Keratinocyte (primary cell): ENCODE results near the gene OR52N1. TPM values are rescaled to one million over a fixed set of nuclear protein-coding genes. Genes with fewer than 3 reads are reported as not detected.

Source experiments
- DNase-seq: peaks from one replicate; pipeline ENCODE4 v3.0.0-alpha.2; 2011; ENCODE audit warnings: low read depth, missing footprints, low spot score
- FAIRE-seq: peaks from 2 replicates; lab custom pipeline; 2011; peaks lifted over from hg19 to GRCh38; lab: Jason Lieb, UNC
- H2AFZ ChIP-seq: 2 replicates; pipeline ENCODE4 v1.6.0; 2012; ENCODE audit warnings: low read length, control low read depth, inconsistent platforms; ENCODE audit not compliant: control insufficient read depth
- H3K27ac ChIP-seq: 2 replicates; pipeline ENCODE4 v1.5.1; 2011; ENCODE audit warnings: low read length; ENCODE audit not compliant: control insufficient read depth, insufficient read depth
- H3K27me3 ChIP-seq: 3 replicates; pipeline ENCODE4 v1.6.0; 2011; ENCODE audit warnings: low read length; ENCODE audit not compliant: control insufficient read depth, insufficient read depth; ENCODE audit errors: extremely low read depth
- H3K36me3 ChIP-seq, 2 experiments: 2 replicates in 1 of 2; 3 replicates in 1 of 2; pipeline ENCODE4 v1.5.1; 2011; ENCODE audit warnings: low read length in 2 of 2, mild to moderate bottlenecking in 1 of 2; ENCODE audit not compliant: control insufficient read depth in 2 of 2, insufficient read depth in 2 of 2; ENCODE audit errors: extremely low read depth in 1 of 2
- H3K4me1 ChIP-seq: 3 replicates; pipeline ENCODE4 v1.5.1; 2011; ENCODE audit warnings: low read length; ENCODE audit not compliant: control insufficient read depth, insufficient read depth; ENCODE audit errors: extremely low read depth
- H3K4me2 ChIP-seq: 3 replicates; pipeline ENCODE4 v1.6.0; 2011; ENCODE audit warnings: low read depth, low read length; ENCODE audit not compliant: control insufficient read depth, insufficient read depth; ENCODE audit errors: extremely low read depth
- H3K4me3 ChIP-seq, 3 experiments: fragments of 200-600 bp in 1 of 3; sonication (generic) in 1 of 3; 2 replicates in 2 of 3; 3 replicates in 1 of 3; pipeline ENCODE4 v1.5.1; 2011 to 2016; ENCODE audit warnings: low read length in 3 of 3, mild to moderate bottlenecking in 3 of 3, control low read depth in 2 of 3, inconsistent platforms in 1 of 3, low read depth in 1 of 3, mixed read lengths in 1 of 3, mixed run types in 1 of 3, moderate library complexity in 1 of 3; ENCODE audit not compliant: control insufficient read depth in 2 of 3, insufficient read depth in 2 of 3; ENCODE audit errors: extremely low read depth in 1 of 3
- H3K79me2 ChIP-seq: 2 replicates; pipeline ENCODE4 v1.6.0; 2012; ENCODE audit warnings: low read length; ENCODE audit not compliant: control insufficient read depth, insufficient read depth
- H3K9ac ChIP-seq: 3 replicates; pipeline ENCODE4 v1.6.0; 2011; ENCODE audit warnings: low read length; ENCODE audit not compliant: control insufficient read depth, insufficient read depth; ENCODE audit errors: extremely low read depth
- H3K9me1 ChIP-seq: 3 replicates; pipeline ENCODE4 v1.6.0; 2011; ENCODE audit warnings: low read length; ENCODE audit not compliant: control insufficient read depth, insufficient read depth; ENCODE audit errors: extremely low read depth
- H3K9me3 ChIP-seq: 2 replicates; pipeline ENCODE4 v1.5.1; 2012; ENCODE audit warnings: low read depth, low read length; ENCODE audit not compliant: control insufficient read depth
- H4K20me1 ChIP-seq: 3 replicates; pipeline ENCODE4 v1.6.0; 2011; ENCODE audit warnings: low read length; ENCODE audit not compliant: control insufficient read depth, insufficient read depth; ENCODE audit errors: extremely low read depth
- CTCF ChIP-seq, 3 experiments: IDR thresholded peaks in 1 of 3; conservative IDR thresholded peaks in 1 of 3; optimal IDR thresholded peaks in 1 of 3; 2 replicates in 2 of 3; 3 replicates in 1 of 3; pipeline versions ENCODE3 to v1.5.1; 2011; ENCODE audit warnings: low read length in 3 of 3, mild to moderate bottlenecking in 3 of 3, moderate library complexity in 2 of 3, control low read depth in 1 of 3, inconsistent platforms in 1 of 3; ENCODE audit not compliant: insufficient read depth in 2 of 3; ENCODE audit errors: extremely low read depth in 1 of 3
- EZH2 ChIP-seq: IDR thresholded peaks from one replicate; pipeline ENCODE4 v1.6.1; 2012; ENCODE audit warnings: inconsistent platforms, mild to moderate bottlenecking, low read length, moderate library complexity
- dilution Hi-C: fragments of 300-500 bp; cut with MboI; formaldehyde crosslinking; loops from one replicate; pipeline ENCODE4 v1.7.0; 2020; ENCODE audit warnings: low sequenced_read_pairs; ENCODE audit not compliant: extremely low pct_ligation_motif_present
- polyA plus RNA-seq, 5 experiments: library from polyadenylated mRNA; depleted of rRNA in 3 of 5; stranded (reverse) in 3 of 5; stranded (forward) in 1 of 5; unstranded in 1 of 5; fragments of >200 nt; gene quantifications; 1 replicate in 1 of 5; 2 replicates in 3 of 5; 3 replicates in 1 of 5; pipeline versions ENCODE4 v1.2.1 to v1.2.3, GENCODE V29; 2011 to 2012; ENCODE audit warnings: missing spikeins in 2 of 5, low read depth in 1 of 5, low replicate concordance in 1 of 5

The OR52N1 gene
- polyA plus RNA-seq, 1 donor (not counting 4 experiments of a cell fraction or from before 2014, with no cell fraction given) = not detected

GRCh38 chr11:5803982-5804381, 12.9 kb upstream of the OR52N1 start:
- DNase-seq = no peak
- dilution Hi-C loops = no loop called here
- Histone ChIP-seq H3K4me1 (peaks cover 3% of the 10 kb centered on the region), H3K27ac (no peak overlapping the region), H3K36me3 (no peaks in the 10 kb centered on the region), H3K9ac (no peak overlapping the region), H3K27me3 (peaks cover under 1% of the 10 kb centered on the region), H3K9me1 (no peaks in the 10 kb centered on the region), H3K4me3 (no peak overlapping the region), H2AFZ (no peak overlapping the region), H3K4me2 (no peak overlapping the region), H4K20me1 (no peaks in the 10 kb centered on the region), H3K79me2 (no peaks in the 10 kb centered on the region), H3K9me3 (no peaks in the 10 kb centered on the region)
- TF ChIP-seq EZH2 (no peak), CTCF (optimal IDR thresholded peaks at IDR 0.05 in 1 of 3, IDR thresholded peaks at IDR 0.05 in 1 of 3, conservative IDR thresholded peaks at IDR 0.05 in 1 of 3; ENCODE audit: extremely low read depth in 1 of 3, insufficient read depth in 2 of 3, low read length in 3 of 3) (no peak)
- FAIRE-seq = no peak

- dilution Hi-C loops = no loop called here
- no peaks in the 10 kb centered on the region for H3K4me1 ChIP-seq
- FAIRE-seq = no peak
- H4K20me1 ChIP-seq = no peaks in the 10 kb centered on the region
- H3K4me2 ChIP-seq = no peak overlapping the region
- no peak overlapping the region for H2AFZ ChIP-seq
- H3K79me2 ChIP-seq = no peaks in the 10 kb centered on the region
- DNase-seq = no peak
- no peak for TF ChIP-seq EZH2
- TF ChIP-seq CTCF (optimal IDR thresholded peaks at IDR 0.05 in 1 of 3, IDR thresholded peaks at IDR 0.05 in 1 of 3, conservative IDR thresholded peaks at IDR 0.05 in 1 of 3; ENCODE audit: extremely low read depth in 1 of 3, insufficient read depth in 2 of 3, low read length in 3 of 3) = no peak
- H3K36me3 ChIP-seq = no peaks in the 10 kb centered on the region
- H3K9me1 ChIP-seq = no peaks in the 10 kb centered on the region
- H3K9me3 ChIP-seq = no peaks in the 10 kb centered on the region
- H3K27ac ChIP-seq = no peak overlapping the region
- H3K27me3 ChIP-seq = no peaks in the 10 kb centered on the region
- no peak overlapping the region for H3K4me3 ChIP-seq
- H3K9ac ChIP-seq = no peak overlapping the region
Observed at GRCh38 chr11:5796541-5796940, 5.5 kb upstream of the OR52N1 start.
